ENCODE data around the gene EXOC2.
A peak's percentile ranks its signal among the peaks of the same experiment; 100 is the strongest.
"Not testable (repeated sequence)": the region's sequence is repeated elsewhere in the genome, so short reads cannot be mapped to it uniquely, and the experiment has no call there.

The EXOC2 gene

DNA sequence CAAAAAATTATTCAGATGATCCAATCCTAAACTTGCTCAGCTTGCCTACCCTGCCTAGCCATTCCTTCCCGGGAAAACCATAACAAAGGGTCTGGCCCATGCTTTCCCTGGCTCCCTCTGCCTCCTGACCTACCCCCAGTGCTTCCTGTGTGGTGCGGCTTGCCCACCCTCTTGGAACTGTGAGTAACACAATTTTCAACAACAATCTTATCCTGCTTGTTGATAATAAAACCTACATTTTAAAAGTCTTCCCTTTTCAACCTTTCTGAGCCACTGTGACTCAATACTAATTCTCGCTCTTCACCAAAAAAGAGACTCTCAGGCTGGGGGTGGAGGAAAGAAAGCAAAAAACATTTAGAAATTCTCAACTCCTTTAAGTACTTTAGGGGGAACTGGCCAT, 18.0 kb downstream of the EXOC2 start:
- no peak overlapping the region for H3K4me3 ChIP-seq (ENCODE audit: low read depth, low read length)
- H3K36me3 ChIP-seq (ENCODE audit: control insufficient read depth, insufficient read depth, low read length), result 0 out of 2 replicates have a peak, but pooled peaks cover 1% of the 10 kb centered on the region
- peaks cover 8% of the 10 kb centered on the region; the same call in 1 of the 2 replicates for H3K9me3 ChIP-seq (ENCODE audit: control insufficient read depth, insufficient read depth, low read depth, low read length)
- no peak overlapping the region for H3K27ac ChIP-seq (ENCODE audit: low read depth, low read length)
- no peaks in the 10 kb centered on the region for H3K27me3 ChIP-seq (ENCODE audit: control insufficient read depth, insufficient read depth, low read length)
- H3K4me1 ChIP-seq (ENCODE audit: control insufficient read depth, insufficient read depth, low read length), result peaks cover 25% of the 10 kb centered on the region
- H3K9ac ChIP-seq (ENCODE audit: low read length), result no peak overlapping the region

DNA sequence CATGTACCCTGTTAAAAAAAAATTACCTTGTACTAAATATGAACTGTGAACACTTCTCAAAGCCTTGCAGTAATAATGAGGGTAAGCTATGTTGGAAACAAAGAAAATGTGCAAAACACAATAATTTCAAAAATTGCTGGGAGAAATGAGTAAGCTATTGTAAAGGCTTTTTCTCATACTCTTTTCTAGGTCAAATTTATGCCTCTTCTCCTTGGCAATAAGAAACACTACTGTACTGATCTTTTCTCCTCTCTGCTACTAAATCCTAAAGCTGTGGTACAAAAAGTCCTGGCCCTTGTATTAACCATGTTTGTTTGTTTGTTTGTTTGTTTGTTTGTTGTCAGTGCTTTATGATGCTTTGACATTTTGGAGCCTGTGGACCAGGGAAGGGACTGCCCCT, 18.5 kb downstream of the EXOC2 start:
- Histone ChIP-seq H3K9ac (ENCODE audit: low read length) (no peak overlapping the region), H3K27ac (ENCODE audit: low read depth, low read length) (no peak overlapping the region), H3K4me3 (ENCODE audit: low read depth, low read length) (no peak overlapping the region), H3K4me1 (ENCODE audit: control insufficient read depth, insufficient read depth, low read length) (peaks cover 19% of the 10 kb centered on the region), H3K9me3 (ENCODE audit: control insufficient read depth, insufficient read depth, low read depth, low read length) (peaks cover 8% of the 10 kb centered on the region; the same call in 1 of the 2 replicates), H3K36me3 (ENCODE audit: control insufficient read depth, insufficient read depth, low read length) (peaks cover 6% of the 10 kb centered on the region; the same call in 1 of the 2 replicates), H3K27me3 (ENCODE audit: control insufficient read depth, insufficient read depth, low read length) (no peaks in the 10 kb centered on the region)

DNA sequence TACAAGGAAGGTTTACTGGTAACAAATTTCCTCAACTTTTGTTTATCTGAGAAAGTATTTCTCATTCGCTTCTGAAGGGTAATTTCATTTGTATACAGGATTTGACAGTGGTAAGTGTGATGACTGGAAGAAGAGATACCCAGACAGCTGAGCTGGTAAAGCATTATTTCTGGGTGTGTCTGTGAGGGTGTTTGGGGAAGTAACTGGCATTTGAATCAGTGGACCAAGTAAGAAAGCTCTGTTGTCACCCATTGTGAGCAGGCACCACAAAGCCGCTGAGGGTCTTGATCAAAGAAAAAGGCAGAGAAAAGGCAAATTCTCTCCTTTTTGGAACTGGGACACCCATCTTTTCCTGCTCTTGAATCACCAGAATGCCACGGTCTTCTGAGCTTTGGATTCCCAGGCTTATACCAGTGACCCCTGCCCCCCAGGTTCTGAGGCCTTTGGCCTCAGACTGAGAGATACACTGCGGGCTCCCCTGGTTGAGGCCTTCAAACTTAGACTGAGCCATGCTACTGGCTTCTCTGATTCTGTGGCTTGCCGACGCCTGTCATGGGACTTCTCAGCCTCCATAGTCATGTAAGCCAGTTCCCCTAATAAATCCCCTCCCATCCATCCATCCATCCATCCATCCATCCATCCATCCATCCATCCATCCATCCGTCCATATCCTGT, 25.5 kb downstream of the EXOC2 start:
- H3K27me3 ChIP-seq (ENCODE audit: control insufficient read depth, insufficient read depth, low read length), result no peaks in the 10 kb centered on the region
- H3K36me3 ChIP-seq (ENCODE audit: control insufficient read depth, insufficient read depth, low read length), result peaks cover 12% of the 10 kb centered on the region; the same call in 1 of the 2 replicates
- no peak overlapping the region for H3K27ac ChIP-seq (ENCODE audit: low read depth, low read length)
- H3K9me3 ChIP-seq (ENCODE audit: control insufficient read depth, insufficient read depth, low read depth, low read length), result peaks cover 11% of the 10 kb centered on the region; the same call in 1 of the 2 replicates
- H3K4me1 ChIP-seq (ENCODE audit: control insufficient read depth, insufficient read depth, low read length), result no peaks in the 10 kb centered on the region
- no peak overlapping the region for H3K9ac ChIP-seq (ENCODE audit: low read length)
- H3K4me3 ChIP-seq (ENCODE audit: low read depth, low read length), result no peak overlapping the region

DNA sequence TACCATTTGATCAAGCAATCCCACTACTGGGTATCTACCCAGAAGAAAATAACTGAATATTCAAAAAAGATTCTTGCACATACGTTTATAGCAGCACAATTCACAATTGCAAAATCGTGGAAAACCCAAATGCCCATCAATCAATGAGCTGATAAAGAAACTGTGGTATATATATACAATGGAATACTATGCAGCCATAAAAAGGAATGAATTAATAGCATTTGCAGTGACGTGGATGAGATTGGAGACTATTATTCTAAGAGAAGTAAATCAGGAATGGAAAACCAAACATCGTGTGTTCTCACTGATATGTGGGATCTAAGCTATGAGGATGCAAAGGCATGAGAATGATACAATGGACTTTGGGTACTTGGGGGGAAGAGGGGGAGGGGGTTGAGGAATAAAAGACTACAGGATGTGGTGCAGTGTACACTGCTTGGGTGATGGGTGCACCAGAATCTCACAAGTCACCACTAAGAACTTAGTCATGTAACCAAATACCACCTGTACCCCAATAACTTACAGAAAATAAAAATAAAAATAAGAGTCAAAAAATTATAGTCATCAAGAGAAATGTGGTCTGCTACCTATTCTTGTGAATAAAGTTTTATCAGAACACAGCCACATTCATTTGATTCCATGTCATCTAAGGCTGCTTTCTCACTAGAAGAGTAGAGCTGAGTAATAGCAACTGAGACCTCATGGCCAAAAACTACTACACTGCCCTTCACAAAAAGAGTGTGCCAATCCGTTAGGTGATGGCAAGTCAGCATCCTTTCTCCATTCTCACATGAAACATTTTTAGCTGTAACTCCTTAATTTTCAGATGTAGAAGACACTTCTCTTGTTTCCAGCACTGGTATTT, 27.3 kb downstream of the EXOC2 start:
- no peak overlapping the region for H3K4me3 ChIP-seq (ENCODE audit: low read depth, low read length)
- no peak overlapping the region for H3K27ac ChIP-seq (ENCODE audit: low read depth, low read length)
- H3K27me3 ChIP-seq (ENCODE audit: control insufficient read depth, insufficient read depth, low read length), result no peaks in the 10 kb centered on the region
- no peak overlapping the region for H3K9ac ChIP-seq (ENCODE audit: low read length)
- peaks cover 12% of the 10 kb centered on the region; the same call in 1 of the 2 replicates for H3K36me3 ChIP-seq (ENCODE audit: control insufficient read depth, insufficient read depth, low read length)
- H3K4me1 ChIP-seq (ENCODE audit: control insufficient read depth, insufficient read depth, low read length), result peaks cover 11% of the 10 kb centered on the region
- H3K9me3 ChIP-seq (ENCODE audit: control insufficient read depth, insufficient read depth, low read depth, low read length), result peaks cover 5% of the 10 kb centered on the region; the same call in 1 of the 2 replicates

DNA sequence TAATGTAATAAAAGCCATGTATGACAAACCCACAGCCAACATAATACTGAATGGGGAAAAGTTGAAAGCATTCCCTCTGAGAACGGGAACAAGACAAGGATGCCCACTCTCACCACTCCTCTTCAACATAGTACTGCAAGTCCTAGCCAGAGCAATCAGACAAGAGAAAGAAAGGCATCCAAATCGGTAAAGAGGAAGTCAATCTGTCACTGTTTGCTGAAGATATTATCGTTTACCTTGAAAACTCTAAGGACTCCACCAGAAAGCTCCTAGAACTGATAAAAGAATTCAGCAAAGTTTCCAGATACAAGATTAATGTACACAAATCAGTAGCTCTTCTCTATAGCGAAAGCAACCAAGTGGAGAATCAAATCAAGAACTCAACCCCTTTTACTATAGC, 29.2 kb downstream of the EXOC2 start:
- not testable (repeated sequence) for H3K27me3 ChIP-seq (ENCODE audit: control insufficient read depth, insufficient read depth, low read length); H3K9ac ChIP-seq (ENCODE audit: low read length); H3K4me3 ChIP-seq (ENCODE audit: low read depth, low read length); H3K9me3 ChIP-seq (ENCODE audit: control insufficient read depth, insufficient read depth, low read depth, low read length); H3K27ac ChIP-seq (ENCODE audit: low read depth, low read length); H3K36me3 ChIP-seq (ENCODE audit: control insufficient read depth, insufficient read depth, low read length)
- peaks cover 28% of the 10 kb centered on the region for H3K4me1 ChIP-seq (ENCODE audit: control insufficient read depth, insufficient read depth, low read length)

DNA sequence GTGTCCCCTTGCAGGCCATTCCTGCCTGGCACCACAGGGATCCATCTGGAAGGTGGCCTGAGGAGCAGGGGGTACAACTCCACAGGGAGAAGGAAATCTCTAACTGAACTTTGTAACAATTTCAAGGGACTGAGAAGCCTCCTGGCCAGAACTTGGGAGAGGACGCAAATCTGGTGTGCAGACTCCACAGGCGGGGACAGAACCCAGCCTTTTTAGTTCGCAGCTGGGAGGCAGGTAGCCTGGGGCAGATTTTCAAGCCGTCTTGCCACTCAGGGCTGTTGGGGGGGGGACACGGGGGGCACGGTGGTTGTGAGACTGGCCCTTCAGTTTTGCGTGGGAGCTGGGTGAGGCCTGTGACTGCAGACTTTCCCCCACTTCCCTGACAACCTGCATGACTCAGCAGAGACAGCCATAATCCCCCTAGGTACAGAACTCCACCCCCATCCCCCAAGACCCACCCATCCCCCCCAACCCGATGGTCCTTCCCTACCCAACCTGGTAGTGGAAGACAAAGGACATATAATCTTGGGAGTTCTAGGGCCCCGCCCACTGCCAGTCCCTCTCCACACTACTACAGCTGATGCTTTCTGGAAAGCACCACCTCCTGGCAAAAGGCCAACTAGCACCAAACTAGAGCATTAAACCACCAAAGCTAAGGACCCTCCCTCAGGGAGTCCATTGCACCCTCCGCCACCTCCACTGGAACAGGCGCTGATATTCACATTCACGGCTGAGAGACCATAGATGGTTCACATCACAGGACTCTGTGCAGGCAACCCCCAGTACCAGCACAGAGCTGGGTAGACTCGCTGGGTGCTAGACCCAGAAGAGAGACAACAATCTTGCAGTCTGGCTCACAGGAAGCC, 33.0 kb downstream of the EXOC2 start:
- Histone ChIP-seq H3K27ac (ENCODE audit: low read depth, low read length) (peak overlapping the region; percentile 93), H3K9me3 (ENCODE audit: control insufficient read depth, insufficient read depth, low read depth, low read length) (no peaks in the 10 kb centered on the region), H3K27me3 (ENCODE audit: control insufficient read depth, insufficient read depth, low read length) (no peaks in the 10 kb centered on the region), H3K4me1 (ENCODE audit: control insufficient read depth, insufficient read depth, low read length) (peaks cover 43% of the 10 kb centered on the region), H3K36me3 (ENCODE audit: control insufficient read depth, insufficient read depth, low read length) (peaks cover 4% of the 10 kb centered on the region), H3K9ac (ENCODE audit: low read length) (peak overlapping the region; percentile 77), H3K4me3 (ENCODE audit: low read depth, low read length) (0 out of 2 replicates have a peak overlapping the region, but pooled peaks have one; percentile 2)

DNA sequence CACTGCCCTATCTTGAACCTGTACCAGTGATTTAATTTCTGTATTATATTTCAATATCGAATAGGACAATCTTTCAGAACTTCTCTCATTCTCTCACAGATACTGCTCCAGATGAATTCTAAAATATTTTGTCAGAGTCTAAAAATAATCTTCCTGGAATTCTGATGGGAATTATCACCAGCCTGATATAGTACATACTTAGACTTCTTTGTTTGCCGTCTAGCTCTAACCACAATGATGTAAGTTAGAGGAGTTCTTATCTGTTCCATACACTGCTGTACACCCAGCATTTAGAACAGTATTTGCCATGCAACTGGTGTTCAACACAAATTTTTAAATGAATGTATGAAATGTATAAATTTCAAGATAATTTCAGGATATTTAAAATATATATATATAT, 34.7 kb downstream of the EXOC2 start:
- no peaks in the 10 kb centered on the region for H3K27me3 ChIP-seq (ENCODE audit: control insufficient read depth, insufficient read depth, low read length)
- H3K9ac ChIP-seq (ENCODE audit: low read length), result no peak overlapping the region
- H3K4me3 ChIP-seq (ENCODE audit: low read depth, low read length), result no peak overlapping the region
- no peak overlapping the region for H3K27ac ChIP-seq (ENCODE audit: low read depth, low read length)
- H3K36me3 ChIP-seq (ENCODE audit: control insufficient read depth, insufficient read depth, low read length), result peaks cover 7% of the 10 kb centered on the region
- peaks cover 43% of the 10 kb centered on the region for H3K4me1 ChIP-seq (ENCODE audit: control insufficient read depth, insufficient read depth, low read length)
- no peaks in the 10 kb centered on the region for H3K9me3 ChIP-seq (ENCODE audit: control insufficient read depth, insufficient read depth, low read depth, low read length)

DNA sequence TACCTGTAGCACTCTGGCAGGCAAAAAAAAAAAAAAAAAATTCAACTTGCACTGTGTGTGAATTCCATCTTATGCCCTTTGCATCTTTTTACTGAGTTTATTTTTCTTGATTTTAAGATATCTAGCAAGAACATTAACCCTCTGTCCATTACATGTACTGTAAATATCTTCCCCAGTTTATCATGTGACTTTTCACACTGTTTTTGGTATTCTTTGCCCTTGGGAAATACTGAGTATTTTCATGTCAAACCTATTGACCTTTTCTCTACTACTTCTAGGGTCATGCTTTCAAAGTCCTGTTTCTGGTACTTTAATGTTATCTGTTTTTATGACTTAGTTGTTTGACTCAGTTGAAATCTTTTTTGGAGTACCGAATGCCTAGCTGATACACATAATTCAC, 35.2 kb downstream of the EXOC2 start:
- Histone ChIP-seq H3K4me3 (ENCODE audit: low read depth, low read length) (no peak overlapping the region), H3K27me3 (ENCODE audit: control insufficient read depth, insufficient read depth, low read length) (no peaks in the 10 kb centered on the region), H3K27ac (ENCODE audit: low read depth, low read length) (no peak overlapping the region), H3K9me3 (ENCODE audit: control insufficient read depth, insufficient read depth, low read depth, low read length) (no peaks in the 10 kb centered on the region), H3K4me1 (ENCODE audit: control insufficient read depth, insufficient read depth, low read length) (peaks cover 43% of the 10 kb centered on the region), H3K36me3 (ENCODE audit: control insufficient read depth, insufficient read depth, low read length) (peaks cover 7% of the 10 kb centered on the region), H3K9ac (ENCODE audit: low read length) (no peak overlapping the region)

DNA sequence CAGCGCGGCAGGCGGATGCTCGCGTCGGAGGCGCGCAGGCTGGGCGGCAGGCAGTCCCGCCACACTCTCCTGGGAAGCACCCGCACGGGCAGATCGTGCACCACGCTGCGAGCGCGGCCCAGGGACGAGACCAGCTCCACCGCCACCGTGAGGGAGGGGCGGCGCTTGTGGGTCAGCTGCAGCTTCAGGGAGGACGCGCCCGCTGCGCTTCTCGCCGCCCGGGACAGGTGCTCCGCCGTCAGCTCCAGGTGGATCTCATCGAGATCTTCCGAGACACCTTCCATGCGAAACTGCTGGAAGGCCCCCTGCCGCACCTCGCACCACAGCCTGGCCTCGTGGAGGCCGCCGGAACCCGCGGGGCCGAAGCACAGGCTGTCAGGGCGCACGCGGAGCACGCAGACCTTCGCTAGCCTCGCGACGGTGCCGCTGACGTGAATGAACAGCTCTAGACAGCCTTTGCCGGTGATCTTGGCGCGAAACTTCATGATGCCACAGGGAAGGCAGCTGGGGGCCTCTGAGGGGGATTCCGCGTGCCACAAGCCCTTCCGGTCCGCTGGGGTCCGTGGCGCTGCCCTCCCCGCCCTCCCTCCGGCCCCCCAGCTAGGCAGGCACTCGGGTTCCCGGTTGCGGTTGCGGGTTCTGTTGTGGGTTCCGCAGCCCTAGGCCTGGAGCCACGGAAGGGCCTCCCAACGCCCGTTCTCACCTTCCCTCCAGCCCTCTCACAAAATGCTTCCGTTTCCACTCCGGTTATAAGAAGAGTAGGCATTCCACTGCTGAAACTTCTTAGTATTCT, 36.3 kb downstream of the EXOC2 start, which contains the start of gene HUS1B:
HUS1B (minus strand) TSS at position 641 of the 793 bp plus-strand sequence; CDS start at position 485, 156 bp downstream.
- no peak within 1 kb of the TSS for H3K4me3 ChIP-seq (ENCODE audit: low read depth, low read length)
- H3K4me1 ChIP-seq (ENCODE audit: control insufficient read depth, insufficient read depth, low read length), result peaks cover 41% of the 10 kb centered on the region
- no peak within 1 kb of the TSS for H3K27ac ChIP-seq (ENCODE audit: low read depth, low read length)
- peaks cover 7% of the 10 kb centered on the region for H3K36me3 ChIP-seq (ENCODE audit: control insufficient read depth, insufficient read depth, low read length)
- no peaks in the 10 kb centered on the region for H3K27me3 ChIP-seq (ENCODE audit: control insufficient read depth, insufficient read depth, low read length)
- H3K9ac ChIP-seq (ENCODE audit: low read length), result no peak within 1 kb of the TSS
- H3K9me3 ChIP-seq (ENCODE audit: control insufficient read depth, insufficient read depth, low read depth, low read length), result no peaks in the 10 kb centered on the region

DNA sequence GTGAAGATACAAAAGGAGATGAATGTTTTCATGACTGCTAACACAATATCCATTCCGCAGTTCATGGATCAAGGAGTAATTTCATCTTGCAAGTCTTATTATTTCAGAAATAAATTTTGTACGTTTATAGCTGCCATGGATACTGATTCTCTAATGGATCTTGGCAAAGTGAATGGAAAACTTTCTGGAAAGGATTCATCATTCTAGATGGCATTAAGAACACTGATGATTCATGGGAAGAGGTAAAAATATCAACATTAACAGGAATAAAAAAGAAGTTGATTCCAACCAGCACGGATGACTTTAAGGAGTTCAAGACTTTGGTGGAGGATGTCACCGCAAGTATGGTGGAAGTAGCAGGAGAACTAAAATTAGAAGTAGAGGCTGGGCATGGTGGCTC, 38.8 kb downstream of the EXOC2 start:
- Histone ChIP-seq H3K4me3 (ENCODE audit: low read depth, low read length) (no peak overlapping the region), H3K36me3 (ENCODE audit: control insufficient read depth, insufficient read depth, low read length) (peaks cover 7% of the 10 kb centered on the region)

More for the DNA sequence above, 38.8 kb downstream of the EXOC2 start:
- Histone ChIP-seq H3K9me3 (ENCODE audit: control insufficient read depth, insufficient read depth, low read depth, low read length) (no peaks in the 10 kb centered on the region), H3K27me3 (ENCODE audit: control insufficient read depth, insufficient read depth, low read length) (no peaks in the 10 kb centered on the region), H3K4me1 (ENCODE audit: control insufficient read depth, insufficient read depth, low read length) (peaks cover 28% of the 10 kb centered on the region), H3K27ac (ENCODE audit: low read depth, low read length) (no peak overlapping the region), H3K9ac (ENCODE audit: low read length) (no peak overlapping the region)

All from HUES6 (cell line).